GM19035 (cell line): Measurements from ENCODE around the gene SLC25A45.

ENCODE experiments used
- ATAC-seq: cut with Tn5 transposase; IDR thresholded peaks from one replicate; pipeline ENCODE4 v1.9.1; 2021; ENCODE audit not compliant: unreplicated experiment

Gene SLC25A45

GRCh38 chr11:65389294-65389980 lies 7.0 kb upstream of the SLC25A45 start:
- no peak for ATAC-seq

- no peak for ATAC-seq
Observed at GRCh38 chr11:65388731-65389130, 6.3 kb upstream of the SLC25A45 start.

GRCh38 chr11:65386307-65387140 lies 4.1 kb upstream of the SLC25A45 start, which contains the start of gene FRMD8:
FRMD8 (plus strand) TSS chr11:65386637; CDS start chr11:65387037, 400 bp downstream.
- ATAC-seq, result peak; percentile 45

GRCh38 chr11:65384301-65384889 lies 1.9 kb upstream of the SLC25A45 start:
- ATAC-seq, result no peak

- no peak for ATAC-seq
Observed at GRCh38 chr11:65383778-65384177, 1.3 kb upstream of the SLC25A45 start.

GRCh38 chr11:65382804-65383368 lies 440 bp upstream of the SLC25A45 start:
- ATAC-seq, result no peak

- peak; percentile 10 for ATAC-seq
Observed at GRCh38 chr11:65381716-65382032, 772 bp downstream of the SLC25A45 start.

- ATAC-seq, result no peak
Observed at GRCh38 chr11:65380460-65381119, 1.9 kb downstream of the SLC25A45 start.

- no peak for ATAC-seq
Observed at GRCh38 chr11:65379698-65380459, 2.6 kb downstream of the SLC25A45 start.

GRCh38 chr11:65378928-65379638 lies 3.4 kb downstream of the SLC25A45 start:
- no peak for ATAC-seq

GRCh38 chr11:65378208-65378927 lies 4.1 kb downstream of the SLC25A45 start:
- no peak for ATAC-seq

- no peak for ATAC-seq
Observed at GRCh38 chr11:65377777-65378176, 4.7 kb downstream of the SLC25A45 start.

- ATAC-seq, result no peak
Observed at GRCh38 chr11:65377036-65377435, 5.4 kb downstream of the SLC25A45 start.

GRCh38 chr11:65376138-65376713 lies 6.2 kb downstream of the SLC25A45 start:
- no peak for ATAC-seq

GRCh38 chr11:65375012-65375411 lies 7.4 kb downstream of the SLC25A45 start:
- ATAC-seq, result no peak

GRCh38 chr11:65373839-65374580 lies 8.4 kb downstream of the SLC25A45 start:
- ATAC-seq, result no peak

GRCh38 chr11:65370659-65371049 lies 11.8 kb downstream of the SLC25A45 start:
- ATAC-seq, result no peak

GRCh38 chr11:65366340-65366773 lies 16.1 kb downstream of the SLC25A45 start:
- ATAC-seq, result no peak
